Neural progenitor cell (in vitro differentiated cells): ENCODE measurements around the gene ANO7. TPM values are rescaled to one million over a fixed set of nuclear protein-coding genes. Genes with fewer than 3 reads are reported as not detected.

ENCODE experiments used
- DNase-seq: peaks from one replicate; pipeline ENCODE4 v3.0.0-alpha.2; 2016; ENCODE audit warnings: low spot score
- H2AFZ ChIP-seq: fragments of 200-600 bp; sonication (generic); replicated peaks from 2 replicates; pipeline ENCODE4 v1.6.1; 2016; ENCODE audit warnings: antibody characterized with exemption
- H3F3A ChIP-seq: fragments of 200-600 bp; sonication (generic); 2 replicates; pipeline ENCODE4 v1.6.1; 2016; ENCODE audit warnings: antibody characterized with exemption, low read depth
- H3K27ac ChIP-seq: fragments of 200-600 bp; sonication (generic); 2 replicates; pipeline ENCODE4 v1.5.1; 2016; ENCODE audit warnings: mild to moderate bottlenecking
- H3K27me3 ChIP-seq: fragments of 200-600 bp; sonication (generic); 2 replicates; pipeline ENCODE4 v1.6.1; 2016; ENCODE audit warnings: mild to moderate bottlenecking, moderate library complexity
- H3K36me3 ChIP-seq: fragments of 200-600 bp; sonication (generic); 2 replicates; pipeline ENCODE4 v1.5.1; 2016
- H3K4me1 ChIP-seq: fragments of 200-600 bp; sonication (generic); 2 replicates; pipeline ENCODE4 v1.6.1; 2016; ENCODE audit warnings: mixed run types
- H3K4me2 ChIP-seq: fragments of 200-600 bp; sonication (generic); 2 replicates; pipeline ENCODE4 v1.6.1; 2016
- H3K4me3 ChIP-seq: fragments of 200-600 bp; sonication (generic); 2 replicates; pipeline ENCODE4 v1.5.1; 2016
- H3K79me2 ChIP-seq: fragments of 200-600 bp; sonication (generic); 2 replicates; pipeline ENCODE4 v1.6.1; 2016; ENCODE audit warnings: low read depth
- H3K9ac ChIP-seq: fragments of 200-600 bp; sonication (generic); 2 replicates; pipeline ENCODE4 v1.6.1; 2016
- H3K9me3 ChIP-seq: fragments of 200-600 bp; sonication (generic); 2 replicates; pipeline ENCODE4 v1.5.1; 2016; ENCODE audit warnings: low read depth
- H4K20me1 ChIP-seq: fragments of 200-600 bp; sonication (generic); 2 replicates; pipeline ENCODE4 v1.6.1; 2016; ENCODE audit warnings: low read depth
- H3K27ac Mint-ChIP-seq: 3 replicates; pipeline ENCODE4 v1.8.0; 2021; ENCODE audit warnings: mixed read lengths
- H3K27me3 Mint-ChIP-seq: 2 replicates; pipeline ENCODE4 v1.8.0; 2022; ENCODE audit warnings: low read depth, mild to moderate bottlenecking, inconsistent platforms, moderate library complexity, mixed read lengths; ENCODE audit not compliant: insufficient read depth
- H3K36me3 Mint-ChIP-seq: 3 replicates; pipeline ENCODE4 v1.8.0; 2021; ENCODE audit warnings: mixed read lengths
- H3K4me1 Mint-ChIP-seq: 3 replicates; pipeline ENCODE4 v1.8.0; 2021; ENCODE audit warnings: mixed read lengths
- H3K4me3 Mint-ChIP-seq: 3 replicates; pipeline ENCODE4 v1.8.0; 2021; ENCODE audit warnings: mild to moderate bottlenecking, moderate library complexity, mixed read lengths
- H3K9me3 Mint-ChIP-seq: 3 replicates; pipeline ENCODE4 v1.8.0; 2020; ENCODE audit warnings: mixed read lengths
- CTCF ChIP-seq: fragments of 200-600 bp; sonication (generic); IDR thresholded peaks from 2 replicates; pipeline ENCODE4 v1.5.1; 2017; ENCODE audit warnings: antibody characterized with exemption, mild to moderate bottlenecking
- EZH2 ChIP-seq: fragments of 200-600 bp; sonication (generic); IDR thresholded peaks from 2 replicates; pipeline ENCODE4 v1.6.1; 2017; ENCODE audit warnings: antibody characterized with exemption, mild to moderate bottlenecking, moderate library complexity
- EZH2phosphoT487 ChIP-seq: fragments of 200-600 bp; sonication (generic); IDR thresholded peaks from 2 replicates; pipeline ENCODE4 v1.6.1; 2017; ENCODE audit warnings: antibody characterized with exemption
- total RNA-seq: library from RNA; depleted of rRNA; stranded (reverse); fragments of >200 nt; gene quantifications from 2 replicates; pipeline ENCODE4 v1.2.3, GENCODE V29; 2015; ENCODE audit warnings: low replicate concordance

The ANO7 gene
- total RNA-seq, 1 donor from 2014 or later, result not detected

GRCh38 chr2:241229563-241230401, 41.3 kb downstream of the ANO7 start:
- H3K4me1 Mint-ChIP-seq, result peaks cover 14% of the 10 kb centered on the region
- Histone ChIP-seq H3K4me3 (no peak overlapping the region), H4K20me1 (peaks cover 7% of the 10 kb centered on the region), H3K4me1 (no peaks in the 10 kb centered on the region), H3K27ac (no peak overlapping the region), H3K9me3 (no peaks in the 10 kb centered on the region), H3K36me3 (no peaks in the 10 kb centered on the region), H3F3A (peaks cover 2% of the 10 kb centered on the region), H3K27me3 (no peaks in the 10 kb centered on the region), H2AFZ (no peak overlapping the region), H3K79me2 (no peaks in the 10 kb centered on the region), H3K9ac (no peak overlapping the region), H3K4me2 (no peak overlapping the region)
- H3K27me3 Mint-ChIP-seq, result peaks cover 10% of the 10 kb centered on the region
- no peak for DNase-seq
- no peak for TF ChIP-seq EZH2
- no peak for TF ChIP-seq CTCF
- TF ChIP-seq EZH2phosphoT487, result no peak
- no peak overlapping the region for H3K27ac Mint-ChIP-seq
- H3K9me3 Mint-ChIP-seq, result no peaks in the 10 kb centered on the region
- H3K4me3 Mint-ChIP-seq, result no peak overlapping the region
- H3K36me3 Mint-ChIP-seq, result peaks cover 41% of the 10 kb centered on the region

GRCh38 chr2:241230435-241230834, 42.0 kb downstream of the ANO7 start:
- Histone ChIP-seq H3K4me3 (no peak overlapping the region), H4K20me1 (peaks cover 9% of the 10 kb centered on the region), H3K9me3 (no peaks in the 10 kb centered on the region), H3F3A (no peaks in the 10 kb centered on the region), H2AFZ (no peak overlapping the region), H3K36me3 (no peaks in the 10 kb centered on the region), H3K4me2 (no peak overlapping the region), H3K79me2 (no peaks in the 10 kb centered on the region), H3K4me1 (no peaks in the 10 kb centered on the region), H3K27me3 (no peaks in the 10 kb centered on the region), H3K9ac (no peak overlapping the region), H3K27ac (no peak overlapping the region)
- Mint-ChIP-seq H3K27ac (no peak overlapping the region), H3K27me3 (peaks cover 10% of the 10 kb centered on the region), H3K4me1 (peaks cover 11% of the 10 kb centered on the region), H3K4me3 (no peak overlapping the region), H3K36me3 (peaks cover 42% of the 10 kb centered on the region), H3K9me3 (no peaks in the 10 kb centered on the region)
- DNase-seq, result no peak
- TF ChIP-seq CTCF, result no peak
- TF ChIP-seq EZH2phosphoT487, result no peak
- TF ChIP-seq EZH2, result no peak

GRCh38 chr2:241232736-241233575, 44.5 kb downstream of the ANO7 start:
- no peak for TF ChIP-seq EZH2phosphoT487
- no peak for TF ChIP-seq CTCF
- no peak for TF ChIP-seq EZH2
- H4K20me1 ChIP-seq, result peaks cover 9% of the 10 kb centered on the region

More at GRCh38 chr2:241232736-241233575, 44.5 kb downstream of the ANO7 start:
- Histone ChIP-seq H3K79me2 (no peaks in the 10 kb centered on the region), H3K4me1 (no peaks in the 10 kb centered on the region), H3K4me2 (no peak overlapping the region), H3K27ac (no peak overlapping the region), H3K36me3 (no peaks in the 10 kb centered on the region), H2AFZ (no peak overlapping the region), H3F3A (no peaks in the 10 kb centered on the region), H3K27me3 (no peaks in the 10 kb centered on the region), H3K9me3 (no peaks in the 10 kb centered on the region), H3K4me3 (no peak overlapping the region), H3K9ac (no peak overlapping the region)
- Mint-ChIP-seq H3K27me3 (peaks cover 8% of the 10 kb centered on the region), H3K27ac (peak overlapping the region; percentile 16), H3K4me1 (peaks cover under 1% of the 10 kb centered on the region), H3K36me3 (peaks cover 47% of the 10 kb centered on the region), H3K4me3 (no peak overlapping the region), H3K9me3 (no peaks in the 10 kb centered on the region)
- no peak for DNase-seq
